ENCODE data around the gene SLC18B1. TPM values are rescaled to one million over a fixed set of nuclear protein-coding genes. Genes with fewer than 3 reads are reported as not detected.

SLC18B1 gene
- total and polyA plus RNA-seq, 2 of the 8 experiments (the other 6 are each of a cell fraction or from before 2014, with no cell fraction given), result 17.2 to 23.4 TPM

- no peak for TF ChIP-seq RBBP5 (IDR thresholded peaks at IDR 0.05; ENCODE audit: borderline replicate concordance, low read depth, low read length)
- no peak for TF ChIP-seq CBX5 (IDR thresholded peaks at IDR 0.05; ENCODE audit: low read depth, low read length)
Measured at GRCh38 chr6:132725947-132726607, 72.4 kb downstream of the SLC18B1 start (continued).

Measured in H1 (cell line).